Skeletal muscle cell (primary cell): ENCODE data around the gene ARFGAP1.

ENCODE experiments used
- DNase-seq: peaks from one replicate; pipeline ENCODE4 v3.0.0-alpha.2; 2010; ENCODE audit warnings: low read depth
- H3K4me3 ChIP-seq: 2 replicates; pipeline ENCODE4 v1.5.1; 2011; ENCODE audit warnings: low read depth, mild to moderate bottlenecking, control low read depth, low read length, moderate library complexity

The ARFGAP1 gene

GRCh38 chr20:63272105-63273058 is at the start of gene ARFGAP1:
Gene ARFGAP1, plus strand, starts transcription at chr20:63272813. Its CDS starts 2,768 bp downstream, at chr20:63275581.
- DNase-seq = peak; percentile 65
- H3K4me3 ChIP-seq = peak within 1 kb of the TSS; percentile 97

DNA sequence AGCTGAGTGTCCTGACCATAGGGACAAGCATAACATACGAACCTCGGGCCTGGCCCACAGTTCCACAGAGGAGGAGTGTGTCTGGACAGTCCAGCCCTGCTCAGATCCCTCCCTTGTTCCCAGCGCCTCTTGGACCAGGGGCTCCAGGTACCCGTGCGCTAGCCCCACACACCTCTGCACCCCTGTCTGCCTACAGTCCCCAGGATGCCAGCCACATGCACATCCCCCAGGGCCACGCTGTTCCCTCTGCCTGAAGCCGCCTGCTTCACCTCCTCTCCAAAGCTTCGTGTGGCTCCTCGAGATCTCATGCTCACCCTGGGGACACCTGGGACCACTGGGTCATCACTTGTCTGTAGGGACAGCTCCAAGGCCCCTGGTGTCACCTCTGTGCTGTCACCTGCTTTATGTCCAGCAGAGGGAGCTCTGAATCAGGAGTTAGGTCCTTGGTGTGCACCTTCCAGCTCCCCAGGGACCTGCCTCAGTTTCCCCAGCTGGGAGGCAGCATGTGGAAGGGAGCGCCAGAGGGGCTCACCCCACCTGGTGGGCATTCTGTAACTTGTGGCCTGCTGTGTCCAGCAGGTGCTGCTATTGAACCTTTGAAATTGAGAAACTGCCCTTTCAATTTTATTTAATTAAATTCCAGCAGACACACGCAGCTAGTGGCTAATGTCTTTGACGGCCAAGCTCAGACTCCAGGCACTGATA is 49.3 kb upstream of the ARFGAP1 start:
- no peak for DNase-seq
- H3K4me3 ChIP-seq = no peak overlapping the region

DNA sequence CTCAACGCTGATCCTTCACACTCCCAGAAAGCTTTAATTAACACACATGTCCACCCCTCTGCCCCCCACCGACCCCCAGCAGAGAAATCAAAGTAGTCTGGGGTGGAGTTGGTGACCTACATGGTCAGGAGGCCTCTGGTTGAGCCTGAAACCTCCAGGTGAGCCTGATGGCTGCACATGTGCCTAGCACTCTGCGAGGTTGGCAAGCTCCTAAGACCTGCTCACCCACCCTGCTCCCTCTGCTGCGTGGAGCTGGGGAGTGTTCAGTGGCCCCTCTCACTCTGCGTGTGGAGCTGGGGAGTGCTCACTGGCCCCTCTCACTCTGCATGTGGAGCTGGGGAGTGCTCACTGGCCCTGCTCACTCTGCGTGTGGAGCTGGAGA is 48.8 kb upstream of the ARFGAP1 start:
- H3K4me3 ChIP-seq = no peak overlapping the region
- DNase-seq = no peak

DNA sequence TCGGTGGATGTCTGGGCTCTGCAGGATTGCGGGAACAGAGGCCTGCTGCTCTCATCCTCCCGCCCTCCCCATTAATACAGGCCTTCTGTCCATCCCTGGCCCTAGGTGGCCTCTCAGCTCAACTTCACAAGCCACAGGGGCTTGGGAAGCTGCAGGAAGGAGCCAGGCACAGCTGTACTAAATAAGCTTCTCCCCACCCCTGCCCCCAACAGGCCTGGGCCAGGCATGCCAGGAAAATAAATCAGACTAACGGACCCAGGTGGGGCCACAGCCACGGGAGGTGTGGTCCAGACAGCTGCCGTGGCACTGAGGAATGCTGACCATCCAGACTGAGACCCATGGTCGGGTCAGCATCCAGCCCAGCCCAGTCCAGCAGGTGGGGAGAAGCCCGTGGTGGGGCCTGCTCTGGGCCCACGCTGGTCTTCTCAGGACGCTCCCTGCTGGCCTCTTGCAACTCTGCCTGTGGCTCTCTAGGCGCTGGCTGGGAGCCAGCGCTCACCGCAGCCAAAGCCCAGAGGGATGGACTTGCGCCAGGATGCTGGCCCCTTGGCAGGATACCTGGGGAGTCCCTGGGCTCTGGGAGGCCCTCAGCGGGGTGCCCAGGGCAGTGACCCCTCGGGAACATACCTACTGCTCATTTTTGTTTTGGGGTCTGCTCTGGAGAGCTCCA is 48.1 kb upstream of the ARFGAP1 start:
- H3K4me3 ChIP-seq = no peak overlapping the region
- peak; percentile 27 for DNase-seq

GRCh38 chr20:63225082-63225454 is 47.5 kb upstream of the ARFGAP1 start:
- H3K4me3 ChIP-seq = no peak overlapping the region
- DNase-seq = no peak

GRCh38 chr20:63226042-63226943 is 46.3 kb upstream of the ARFGAP1 start:
- no peak overlapping the region for H3K4me3 ChIP-seq
- no peak for DNase-seq

- H3K4me3 ChIP-seq = no peak overlapping the region
- DNase-seq = no peak
Observed at GRCh38 chr20:63227260-63227659, 45.4 kb upstream of the ARFGAP1 start.

DNA sequence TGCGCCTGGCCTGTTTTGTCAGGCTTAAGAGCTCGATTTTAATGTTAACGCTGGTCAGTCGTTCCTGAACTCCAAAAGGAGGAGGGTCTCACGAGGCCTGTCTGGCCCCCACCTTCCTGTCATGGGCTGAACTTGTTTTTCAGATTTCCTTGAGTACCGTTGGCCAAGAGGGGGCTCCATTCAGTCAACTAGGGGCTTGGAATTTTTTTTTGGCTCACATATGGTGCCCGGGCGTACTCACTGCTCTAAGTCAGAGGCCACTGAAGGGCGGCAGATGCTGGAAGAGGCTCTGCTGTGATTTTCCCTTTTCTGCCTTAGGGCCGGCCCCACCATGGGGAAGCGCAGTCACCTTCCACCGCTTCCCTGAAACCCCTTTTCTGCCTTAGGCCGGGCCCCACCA is 43.8 kb upstream of the ARFGAP1 start:
- H3K4me3 ChIP-seq = no peak overlapping the region
- DNase-seq = no peak

DNA sequence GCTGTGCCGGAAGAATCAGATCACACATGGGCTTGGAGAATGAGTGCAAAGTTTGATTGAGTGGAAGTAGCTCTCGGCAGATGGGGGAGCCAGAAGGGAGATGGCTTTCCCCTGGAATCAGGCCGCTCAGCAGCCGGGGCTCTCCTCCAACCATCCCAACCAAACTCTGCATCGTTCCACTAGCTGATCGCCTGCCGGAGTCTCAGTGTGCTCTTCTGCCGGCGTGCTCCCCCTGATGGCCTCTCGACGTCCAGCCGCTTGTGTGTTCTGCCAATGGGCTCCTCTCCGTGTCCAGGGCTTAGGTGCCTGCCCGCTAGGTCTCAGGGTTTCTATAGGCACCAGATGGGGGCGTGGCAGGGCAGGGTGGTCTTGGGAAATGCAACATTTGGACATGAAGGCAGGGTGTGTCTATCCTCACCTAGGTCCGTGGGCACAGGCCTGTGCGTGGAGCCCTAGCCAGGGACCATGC is 41.8 kb upstream of the ARFGAP1 start:
- no peak overlapping the region for H3K4me3 ChIP-seq
- peak; percentile 33 for DNase-seq

- no peak overlapping the region for H3K4me3 ChIP-seq
- peak; percentile 76 for DNase-seq
Observed at GRCh38 chr20:63232235-63233060, 40.2 kb upstream of the ARFGAP1 start.

- no peak for DNase-seq
- H3K4me3 ChIP-seq = no peak overlapping the region
Observed at GRCh38 chr20:63233061-63233344, 39.6 kb upstream of the ARFGAP1 start.

GRCh38 chr20:63233924-63234323 is 38.7 kb upstream of the ARFGAP1 start:
- H3K4me3 ChIP-seq = no peak overlapping the region
- DNase-seq = no peak

- no peak overlapping the region for H3K4me3 ChIP-seq
- no peak for DNase-seq
Observed at GRCh38 chr20:63234693-63235398, 37.8 kb upstream of the ARFGAP1 start.

- no peak for DNase-seq
- H3K4me3 ChIP-seq = no peak within 1 kb of the TSS
Observed at GRCh38 chr20:63235399-63235983, 37.1 kb upstream of the ARFGAP1 start, which contains the start of gene BIRC7. Gene BIRC7, plus strand, starts transcription at chr20:63235905. Its CDS starts 192 bp downstream, at chr20:63236097.

GRCh38 chr20:63236116-63236837 is 36.3 kb upstream of the ARFGAP1 start:
- DNase-seq = no peak
- H3K4me3 ChIP-seq = no peak overlapping the region

DNA sequence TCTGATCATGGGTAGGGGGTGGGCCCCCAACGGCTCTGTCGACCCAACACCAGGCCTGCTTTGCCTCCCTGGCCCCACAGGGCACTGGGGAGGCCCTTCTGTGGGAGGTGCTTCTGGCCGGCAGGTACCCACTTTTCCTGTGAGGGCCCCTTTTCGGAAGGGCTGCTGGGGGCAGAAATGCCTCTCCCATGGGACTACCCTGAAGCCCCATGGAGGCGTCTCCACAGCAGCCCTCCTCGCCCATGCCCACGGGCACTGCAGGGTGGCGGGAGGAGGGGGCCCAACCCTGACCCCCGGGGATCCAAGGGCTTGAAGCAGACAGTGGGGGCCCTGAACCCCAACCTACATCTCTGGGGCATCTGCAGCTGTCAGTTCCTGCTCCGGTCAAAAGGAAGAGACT is 34.6 kb upstream of the ARFGAP1 start:
- no peak for DNase-seq
- no peak overlapping the region for H3K4me3 ChIP-seq
